GM12878 (cell line): Measurements from ENCODE around the gene ZMIZ1. TPM values are rescaled to one million over a fixed set of nuclear protein-coding genes. Genes with fewer than 3 reads are reported as not detected.

Source experiments
- ATAC-seq: fragments of 200-7000 bp; cut with Tn5 transposase; 3 replicates; pipeline ENCODE4 v1.9.1; 2020; ENCODE audit warnings: mild to moderate bottlenecking, moderate library complexity
- BruUV-seq: library from RNA; stranded (reverse); fragments of 400-500 nt; replicated peaks from 2 replicates; lab custom pipeline; 2021; lab: Mats Ljungman, UMichigan
- CTCF ChIA-PET: fragments of 300-600 bp; sonication (Branson Sonifier 250); formaldehyde crosslinking; extraction: SDS; loops from one replicate; lab custom pipeline; 2021; ENCODE audit warnings: inconsistent platforms; lab: Yijun Ruan, JAX
- POLR2A ChIA-PET: fragments of 350-600 bp; formaldehyde crosslinking; extraction: SDS; loops from one replicate; lab custom pipeline; 2021; ENCODE audit warnings: inconsistent platforms; lab: Charles Lee
- RAD21 ChIA-PET: fragments of 300-600 bp; sonication (Branson Sonifier 250); formaldehyde crosslinking; loops from one replicate; lab custom pipeline; 2023; ENCODE audit warnings: antibody characterized with exemption; ENCODE audit not compliant: unreplicated experiment; lab: Charles Lee
- SMC1A ChIA-PET: fragments of 300-600 bp; sonication (Branson Sonifier 250); formaldehyde crosslinking; loops from one replicate; lab custom pipeline; 2023; ENCODE audit not compliant: unreplicated experiment, uncharacterized antibody; lab: Charles Lee
- DNase-seq: peaks from one replicate; pipeline ENCODE4 v3.0.0-alpha.2; 2011; ENCODE audit warnings: low read depth, low spot score
- FAIRE-seq: peaks from 3 replicates; lab custom pipeline; 2011; peaks lifted over from hg19 to GRCh38; lab: Jason Lieb, UNC
- H2AFZ ChIP-seq: 2 replicates; pipeline ENCODE4 v1.6.0; 2011; ENCODE audit warnings: low read depth, low read length, control low read depth; ENCODE audit not compliant: control insufficient read depth
- H3K27ac ChIP-seq: 2 replicates; pipeline ENCODE4 v1.5.1; 2011; ENCODE audit warnings: control low read depth; ENCODE audit not compliant: control insufficient read depth, insufficient read depth
- H3K27me3 ChIP-seq, 2 experiments: replicated peaks in 1 of 2; 2 replicates each; pipeline versions ENCODE4 v1.6.0 to v1.6.1; 2011; ENCODE audit warnings: low read length in 1 of 2; ENCODE audit not compliant: control insufficient read depth in 2 of 2, insufficient read depth in 2 of 2
- H3K36me3 ChIP-seq, 2 experiments: 2 replicates each; pipeline ENCODE4 v1.5.1; 2011; ENCODE audit warnings: low read length in 1 of 2; ENCODE audit not compliant: control insufficient read depth in 2 of 2, insufficient read depth in 2 of 2
- H3K4me1 ChIP-seq: 2 replicates; pipeline ENCODE4 v1.6.1; 2011; ENCODE audit warnings: mild to moderate bottlenecking, low read length, moderate library complexity, mixed read lengths; ENCODE audit not compliant: control insufficient read depth, insufficient read depth
- H3K4me2 ChIP-seq: 2 replicates; pipeline ENCODE4 v1.6.0; 2011; ENCODE audit warnings: control low read depth; ENCODE audit not compliant: control insufficient read depth, insufficient read depth
- H3K4me3 ChIP-seq: fragments of 200-600 bp; sonication (generic); 2 replicates; pipeline ENCODE4 v1.5.1; 2016
- H3K79me2 ChIP-seq: 2 replicates; pipeline ENCODE4 v1.6.0; 2011; ENCODE audit warnings: low read length; ENCODE audit not compliant: control insufficient read depth, insufficient read depth
- H3K9ac ChIP-seq: 2 replicates; pipeline ENCODE4 v1.8.0; 2011; ENCODE audit warnings: low read length, control low read depth, mixed read lengths; ENCODE audit not compliant: control insufficient read depth, insufficient read depth
- H3K9me3 ChIP-seq: replicated peaks from 3 replicates; pipeline ENCODE4 v1.5.1; 2011; ENCODE audit warnings: mild to moderate bottlenecking, low read length; ENCODE audit not compliant: control insufficient read depth, insufficient read depth
- H4K20me1 ChIP-seq: 2 replicates; pipeline ENCODE4 v1.6.0; 2011; ENCODE audit not compliant: control insufficient read depth, insufficient read depth
- BMI1 ChIP-seq: fragments of 450-650 bp; IDR thresholded peaks from 2 replicates; pipeline ENCODE4 v1.6.1; 2016; ENCODE audit warnings: mild to moderate bottlenecking, moderate library complexity, borderline replicate concordance
- CBX3 ChIP-seq: fragments of 200-600 bp; sonication (generic); IDR thresholded peaks from 2 replicates; pipeline ENCODE4 v1.6.1; 2016; ENCODE audit warnings: low read depth, borderline replicate concordance
- EED ChIP-seq: sonication (generic); IDR thresholded peaks from 2 replicates; pipeline ENCODE4 v1.6.1; 2016; ENCODE audit warnings: antibody characterized with exemption, low read depth
- GATAD2B ChIP-seq: fragments of 450-650 bp; conservative IDR thresholded peaks from 2 replicates; pipeline ENCODE4 v1.6.1; 2017; ENCODE audit warnings: low read depth, mild to moderate bottlenecking, moderate library complexity
- HDAC2 ChIP-seq: fragments of 200-600 bp; sonication (generic); IDR thresholded peaks from 2 replicates; pipeline ENCODE4 v1.6.1; 2017
- IKZF2 ChIP-seq, 2 experiments: fragments of 450-650 bp; IDR thresholded peaks; 2 replicates each; pipeline ENCODE4 v1.6.1; 2017; ENCODE audit warnings: mild to moderate bottlenecking in 2 of 2, moderate library complexity in 2 of 2
- IRF4 ChIP-seq: IDR thresholded peaks from 2 replicates; pipeline ENCODE4 v1.6.1; 2011; ENCODE audit warnings: low read depth, low read length
- PAX5 ChIP-seq: IDR thresholded peaks from 2 replicates; pipeline ENCODE4 v1.6.1; 2011; ENCODE audit warnings: low read depth, low read length, borderline replicate concordance
- SIN3A ChIP-seq: IDR thresholded peaks from 2 replicates; pipeline ENCODE4 v1.6.1; 2012; ENCODE audit warnings: low read depth, low read length, improper control_type of control experiment
- SREBF1 ChIP-seq: IDR thresholded peaks from 2 replicates; pipeline ENCODE4 v1.6.1; 2012; ENCODE audit warnings: mild to moderate bottlenecking, low read length
- TAF1 ChIP-seq: IDR thresholded peaks from 2 replicates; pipeline ENCODE4 v1.6.1; 2011; ENCODE audit warnings: mild to moderate bottlenecking, low read depth, low read length, borderline replicate concordance
- WRNIP1 ChIP-seq: IDR thresholded peaks from 2 replicates; pipeline ENCODE4 v1.6.1; 2011; ENCODE audit warnings: low read depth, low read length, improper control_type of control experiment, borderline replicate concordance
- ZNF622 ChIP-seq: fragments of 450-650 bp; IDR thresholded peaks from 2 replicates; pipeline ENCODE4 v1.6.1; 2017; ENCODE audit warnings: mild to moderate bottlenecking, inconsistent platforms
- WGBS: methylation state at CpG from one replicate; pipeline ENCODE4 v1.1.6; 2016; ENCODE audit warnings: low lambda C conversion rate; ENCODE audit not compliant: insufficient replicate concordance, insufficient coverage; ENCODE audit errors: missing lambda C conversion rate; 5-methylcytosine and 5-hydroxymethylcytosine counted together
- in situ Hi-C: fragments of 300-500 bp; cut with MboI; formaldehyde crosslinking; loops from 9 replicates; pipeline ENCODE4 v1.14.3; 2018; ENCODE audit warnings: mixed read lengths
- intact Hi-C: fragments of 100-400 bp; cut with micrococcal nuclease; formaldehyde crosslinking; loops from one replicate; pipeline ENCODE4 v1.14.2; 2022; ENCODE audit not compliant: unreplicated experiment
- polyA plus RNA-seq, 11 experiments: library from polyadenylated mRNA; depleted of rRNA in 4 of 11; unstranded in 6 of 11; stranded (reverse) in 5 of 11; fragments of >200 nt; fragmentation: Nextera tagmentation in 4 of 11; fragmentation: Illumina TruSeq in 1 of 11; extraction: Ambion mirVana in 4 of 11; extraction: Trizol in 1 of 11; gene quantifications; 1 replicate in 1 of 11; 2 replicates in 10 of 11; pipeline versions ENCODE4 v1.2.1 to v1.2.3, GENCODE V29; 2011 to 2016; ENCODE audit warnings: inconsistent platforms in 2 of 11, missing spikeins in 2 of 11, low read depth in 1 of 11
- total RNA-seq, 4 experiments: library from RNA; depleted of rRNA in 3 of 4; stranded (reverse); fragments of >200 nt in 3 of 4; fragmentation: Illumina TruSeq in 1 of 4; extraction: Trizol in 1 of 4; gene quantifications; 2 replicates each; pipeline versions ENCODE4 v1.2.1 to v1.2.3, GENCODE V29; 2013 to 2021
- TF ChIP-seq, protein P1 (sequence below): fragments of 150-350 bp; IDR thresholded peaks from 2 replicates; pipeline ENCODE4 v1.6.1; 2016; ENCODE audit warnings: low read depth, low read length
- TF ChIP-seq, protein P2 (sequence below): fragments of 450-650 bp; IDR thresholded peaks from 2 replicates; pipeline ENCODE4 v1.6.1; 2017; ENCODE audit warnings: mild to moderate bottlenecking, moderate library complexity

Gene ZMIZ1
- total and polyA plus RNA-seq, 10 of the 15 experiments (the other 5 are each of a cell fraction or from before 2014, with no cell fraction given) = 3.1 to 82.3 (median 14.9) TPM

DNA sequence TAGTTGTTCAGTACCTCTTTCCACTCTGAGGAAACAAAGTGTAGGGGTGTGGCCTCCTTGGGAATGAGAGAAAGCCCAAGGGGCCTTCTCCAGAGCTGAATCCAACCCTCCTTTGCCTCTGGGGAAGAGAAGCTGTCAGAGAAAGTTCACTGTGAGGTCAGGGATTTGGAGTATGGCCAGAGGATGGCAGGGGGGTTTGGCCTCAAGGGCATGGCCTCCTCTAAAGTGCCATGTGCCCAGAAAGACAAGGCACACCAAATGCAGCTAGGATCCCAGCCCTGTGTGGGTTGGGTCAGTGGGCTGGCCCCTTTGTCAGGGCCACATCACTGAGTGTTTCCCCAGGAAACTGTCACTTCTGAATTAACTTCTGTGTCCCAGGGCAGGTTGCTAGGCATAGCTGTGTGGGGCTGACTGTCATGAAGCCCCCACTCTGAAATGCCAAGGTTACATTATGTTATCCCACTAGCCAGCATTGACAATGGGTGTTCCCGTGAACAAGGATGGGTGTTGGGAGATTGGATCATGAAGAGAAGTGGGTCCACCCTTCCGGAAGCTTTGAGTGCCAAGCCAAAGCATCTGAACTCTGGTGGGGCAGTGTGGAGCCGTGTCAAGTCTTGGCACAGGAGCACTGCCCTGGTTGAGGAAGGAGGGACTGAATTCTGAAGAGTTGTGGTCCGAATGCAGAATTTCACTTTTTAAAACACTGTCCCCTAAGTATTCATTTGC lies 123.3 kb downstream of the ZMIZ1 start (continued):
- TF ChIP-seq ZNF622 (no peak), TAF1 (no peak), WRNIP1 (no peak), CBX3 (no peak), SIN3A (no peak), IRF4 (no peak)
- TF ChIP-seq, protein P1, sequence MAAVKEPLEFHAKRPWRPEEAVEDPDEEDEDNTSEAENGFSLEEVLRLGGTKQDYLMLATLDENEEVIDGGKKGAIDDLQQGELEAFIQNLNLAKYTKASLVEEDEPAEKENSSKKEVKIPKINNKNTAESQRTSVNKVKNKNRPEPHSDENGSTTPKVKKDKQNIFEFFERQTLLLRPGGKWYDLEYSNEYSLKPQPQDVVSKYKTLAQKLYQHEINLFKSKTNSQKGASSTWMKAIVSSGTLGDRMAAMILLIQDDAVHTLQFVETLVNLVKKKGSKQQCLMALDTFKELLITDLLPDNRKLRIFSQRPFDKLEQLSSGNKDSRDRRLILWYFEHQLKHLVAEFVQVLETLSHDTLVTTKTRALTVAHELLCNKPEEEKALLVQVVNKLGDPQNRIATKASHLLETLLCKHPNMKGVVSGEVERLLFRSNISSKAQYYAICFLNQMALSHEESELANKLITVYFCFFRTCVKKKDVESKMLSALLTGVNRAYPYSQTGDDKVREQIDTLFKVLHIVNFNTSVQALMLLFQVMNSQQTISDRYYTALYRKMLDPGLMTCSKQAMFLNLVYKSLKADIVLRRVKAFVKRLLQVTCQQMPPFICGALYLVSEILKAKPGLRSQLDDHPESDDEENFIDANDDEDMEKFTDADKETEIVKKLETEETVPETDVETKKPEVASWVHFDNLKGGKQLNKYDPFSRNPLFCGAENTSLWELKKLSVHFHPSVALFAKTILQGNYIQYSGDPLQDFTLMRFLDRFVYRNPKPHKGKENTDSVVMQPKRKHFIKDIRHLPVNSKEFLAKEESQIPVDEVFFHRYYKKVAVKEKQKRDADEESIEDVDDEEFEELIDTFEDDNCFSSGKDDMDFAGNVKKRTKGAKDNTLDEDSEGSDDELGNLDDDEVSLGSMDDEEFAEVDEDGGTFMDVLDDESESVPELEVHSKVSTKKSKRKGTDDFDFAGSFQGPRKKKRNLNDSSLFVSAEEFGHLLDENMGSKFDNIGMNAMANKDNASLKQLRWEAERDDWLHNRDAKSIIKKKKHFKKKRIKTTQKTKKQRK = no peak
- TF ChIP-seq, all 136 proteins: peak for 0

DNA sequence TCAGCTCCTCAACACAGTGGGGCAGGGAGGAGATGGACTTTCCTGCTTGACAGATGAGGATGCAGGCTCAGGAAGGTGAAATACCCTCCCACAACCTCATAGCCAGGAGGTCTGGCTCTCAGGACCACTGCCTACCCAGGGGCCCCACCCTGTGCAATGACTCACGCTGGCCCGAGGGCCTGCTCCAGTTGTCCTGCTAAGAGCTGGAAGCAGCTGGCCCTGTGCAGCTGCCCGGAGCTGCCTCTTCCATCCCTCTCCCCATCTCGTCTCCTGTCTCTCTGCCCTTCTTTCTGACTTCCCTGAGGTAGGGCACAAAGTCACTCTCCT lies 123.9 kb downstream of the ZMIZ1 start:
- no peaks in the 10 kb centered on the region for H4K20me1 ChIP-seq
- no peak overlapping the region for H2AFZ ChIP-seq
- SMC1A ChIA-PET = no interaction called here
- H3K27me3 ChIP-seq = no peaks in the 10 kb centered on the region
- H3K4me2 ChIP-seq = no peak overlapping the region
- no peaks in the 10 kb centered on the region for H3K4me1 ChIP-seq
- BruUV-seq = no TSS peak
- H3K9me3 ChIP-seq = no peaks in the 10 kb centered on the region
- CTCF ChIA-PET = interaction anchor here (0.6 to 1.3 kb wide), 3 partner anchors 10 to 897 kb away, joined by 3 to 5 read pairs (median 3); no protein-coding TSS in a partner anchor
- no peak overlapping the region for H3K4me3 ChIP-seq
- no peak overlapping the region for H3K9ac ChIP-seq
- DNase-seq (no peak), FAIRE-seq (no peak), ATAC-seq (no peak)
- no peaks in the 10 kb centered on the region for H3K79me2 ChIP-seq
- RAD21 ChIA-PET = no interaction called here
- H3K36me3 ChIP-seq = no peaks in the 10 kb centered on the region
- H3K27ac ChIP-seq = no peak overlapping the region
- 3% methylated on average over 4 of the region's 4 CpGs for WGBS
- in situ Hi-C loops = loop anchor here (5.0 kb wide), 1 partner anchor 1145 kb away; no protein-coding TSS in a partner anchor
- intact Hi-C loops = loop anchor here (10.0 kb wide), 2 partner anchors 218 to 758 kb away; no protein-coding TSS in a partner anchor
- POLR2A ChIA-PET = interaction anchor here (0.5 kb wide), 1 partner anchor 10 kb away, joined by 6 read pairs; no protein-coding TSS in a partner anchor
- TF ChIP-seq, protein P2, sequence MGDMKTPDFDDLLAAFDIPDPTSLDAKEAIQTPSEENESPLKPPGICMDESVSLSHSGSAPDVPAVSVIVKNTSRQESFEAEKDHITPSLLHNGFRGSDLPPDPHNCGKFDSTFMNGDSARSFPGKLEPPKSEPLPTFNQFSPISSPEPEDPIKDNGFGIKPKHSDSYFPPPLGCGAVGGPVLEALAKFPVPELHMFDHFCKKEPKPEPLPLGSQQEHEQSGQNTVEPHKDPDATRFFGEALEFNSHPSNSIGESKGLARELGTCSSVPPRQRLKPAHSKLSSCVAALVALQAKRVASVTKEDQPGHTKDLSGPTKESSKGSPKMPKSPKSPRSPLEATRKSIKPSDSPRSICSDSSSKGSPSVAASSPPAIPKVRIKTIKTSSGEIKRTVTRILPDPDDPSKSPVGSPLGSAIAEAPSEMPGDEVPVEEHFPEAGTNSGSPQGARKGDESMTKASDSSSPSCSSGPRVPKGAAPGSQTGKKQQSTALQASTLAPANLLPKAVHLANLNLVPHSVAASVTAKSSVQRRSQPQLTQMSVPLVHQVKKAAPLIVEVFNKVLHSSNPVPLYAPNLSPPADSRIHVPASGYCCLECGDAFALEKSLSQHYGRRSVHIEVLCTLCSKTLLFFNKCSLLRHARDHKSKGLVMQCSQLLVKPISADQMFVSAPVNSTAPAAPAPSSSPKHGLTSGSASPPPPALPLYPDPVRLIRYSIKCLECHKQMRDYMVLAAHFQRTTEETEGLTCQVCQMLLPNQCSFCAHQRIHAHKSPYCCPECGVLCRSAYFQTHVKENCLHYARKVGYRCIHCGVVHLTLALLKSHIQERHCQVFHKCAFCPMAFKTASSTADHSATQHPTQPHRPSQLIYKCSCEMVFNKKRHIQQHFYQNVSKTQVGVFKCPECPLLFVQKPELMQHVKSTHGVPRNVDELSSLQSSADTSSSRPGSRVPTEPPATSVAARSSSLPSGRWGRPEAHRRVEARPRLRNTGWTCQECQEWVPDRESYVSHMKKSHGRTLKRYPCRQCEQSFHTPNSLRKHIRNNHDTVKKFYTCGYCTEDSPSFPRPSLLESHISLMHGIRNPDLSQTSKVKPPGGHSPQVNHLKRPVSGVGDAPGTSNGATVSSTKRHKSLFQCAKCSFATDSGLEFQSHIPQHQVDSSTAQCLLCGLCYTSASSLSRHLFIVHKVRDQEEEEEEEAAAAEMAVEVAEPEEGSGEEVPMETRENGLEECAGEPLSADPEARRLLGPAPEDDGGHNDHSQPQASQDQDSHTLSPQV = no peak
- TF ChIP-seq IKZF2 (IDR thresholded peaks at IDR 0.05) = no peak
- no peak for TF ChIP-seq EED
- TF ChIP-seq GATAD2B = no peak
- TF ChIP-seq ZNF622 = no peak
- TF ChIP-seq PAX5 = no peak
- TF ChIP-seq HDAC2 = no peak
- no peak for TF ChIP-seq BMI1
- TF ChIP-seq SREBF1 = no peak
